ENCODE results near the gene CDC20B. TPM values are rescaled to one million over a fixed set of nuclear protein-coding genes. Genes with fewer than 3 reads are reported as not detected.

CDC20B gene
- total and polyA plus RNA-seq, 2 of the 8 experiments (the other 6 are each of a cell fraction or from before 2014, with no cell fraction given) = 0.06 TPM; not detected in 1

- Histone ChIP-seq H3K79me2 (ENCODE audit: control insufficient read depth in 1 of 2, insufficient read depth in 2 of 2, low read length in 2 of 2) (peaks cover 0 to 19% of the 10 kb centered on the region in 2 experiments; a peak in 2 of 4 replicates), H3K4ac (replicated peaks; ENCODE audit: insufficient read length, low read depth, low read length) (no peak overlapping the region), H3K27ac (ENCODE audit: low read depth, low read length) (no peak overlapping the region), H3K36me3 (ENCODE audit: control insufficient read depth in 2 of 4, insufficient read depth in 4 of 4, low read length in 3 of 4) (peaks cover 3 to 43% (median 11%) of the 10 kb centered on the region in 4 experiments; a peak in 7 of 8 replicates), H4K91ac (replicated peaks; ENCODE audit: insufficient read length, low read length) (no peak overlapping the region), H3K23ac (ENCODE audit: insufficient read length) (no peak overlapping the region), H3K4me1 (replicated peaks in 1 of 4; ENCODE audit: control insufficient read depth in 3 of 4, insufficient read depth in 4 of 4, low read length in 3 of 4) (no peaks in the 10 kb centered on the region), H2BK120ac (replicated peaks; ENCODE audit: low read depth, low read length) (no peak overlapping the region), H2AFZ (ENCODE audit: low read length) (no peak overlapping the region), H3K14ac (ENCODE audit: insufficient read length) (no peak overlapping the region), H3K4me2 (ENCODE audit: insufficient read depth in 1 of 2, low read depth in 2 of 2, low read length in 2 of 2) (no peak overlapping the region), H4K5ac (ENCODE audit: insufficient read length, low read depth, low read length) (no peak overlapping the region), H2BK5ac (ENCODE audit: low read depth, low read length) (no peak overlapping the region), H3K56ac (replicated peaks; ENCODE audit: insufficient read length, low read depth, low read length) (no peak overlapping the region), H3K23me2 (ENCODE audit: low read depth, low read length) (no peaks in the 10 kb centered on the region), H2BK20ac (ENCODE audit: low read length) (no peak overlapping the region), H2BK12ac (ENCODE audit: low read depth, low read length) (no peak overlapping the region), H2AK5ac (ENCODE audit: low read depth, low read length) (no peak overlapping the region), H4K8ac (ENCODE audit: extremely low read depth, insufficient read depth, low read length) (no peak overlapping the region), H3K9me3 (ENCODE audit: insufficient read depth in 2 of 2, low read depth in 1 of 2, low read length in 1 of 2) (no peaks in the 10 kb centered on the region), H3K18ac (ENCODE audit: extremely low read depth, low read length) (no peak overlapping the region), H3K79me1 (ENCODE audit: low read depth, low read length) (no peaks in the 10 kb centered on the region), H3K27me3 (replicated peaks in 1 of 4; ENCODE audit: control insufficient read depth in 3 of 4, extremely low read depth in 1 of 4, insufficient read depth in 3 of 4, low read length in 3 of 4) (no peaks in the 10 kb centered on the region), H3K4me3 (ENCODE audit: extremely low read depth in 1 of 4, insufficient read depth in 2 of 4, low read depth in 3 of 4, low read length in 4 of 4) (no peak overlapping the region), H4K20me1 (replicated peaks in 1 of 2; ENCODE audit: control insufficient read depth in 1 of 2, insufficient read depth in 2 of 2, low read length in 2 of 2) (no peaks in the 10 kb centered on the region), H2BK15ac (ENCODE audit: low read length) (no peak overlapping the region), H3K9ac (replicated peaks in 1 of 4; ENCODE audit: extremely low read depth in 1 of 4, low read depth in 3 of 4, low read length in 3 of 4) (no peak overlapping the region)
- 87% methylated on average over 4 of the region's 4 CpGs; no CpG with 5 or more reads in 1 of the 2 experiments for WGBS, 2 experiments (ENCODE audit: extremely low coverage in 1 of 2, insufficient coverage in 1 of 2, insufficient read length in 1 of 2, insufficient replicate concordance in 2 of 2, low coverage in 1 of 2, low lambda C conversion rate in 2 of 2, missing lambda C conversion rate in 1 of 2)
- ChIA-PET POLR2A (ENCODE audit: partially characterized antibody) (interaction anchor here (0.6 to 2.3 kb wide), 4 partner anchors 13 to 257 kb away, joined by 3 to 8 read pairs (median 4); no protein-coding TSS in a partner anchor), CTCF (ENCODE audit: partially characterized antibody) (interaction anchor here (0.6 to 2.4 kb wide), 7 partner anchors 10 to 673 kb away, joined by 3 to 7 read pairs (median 3); no protein-coding TSS in a partner anchor)
- FAIRE-seq (no peak), DNase-seq (ENCODE audit: low read depth in 1 of 2, low spot score in 2 of 2) (no peak)
- TF ChIP-seq SRF (IDR thresholded peaks at IDR 0.05; ENCODE audit: low read depth, low read length) = no peak
- TF ChIP-seq ASH2L (IDR thresholded peaks at IDR 0.05; ENCODE audit: low read length) = no peak
- no peak for TF ChIP-seq RBBP5 (IDR thresholded peaks at IDR 0.05; ENCODE audit: borderline replicate concordance, low read depth, low read length)
- TF ChIP-seq BACH1 (IDR thresholded peaks at IDR 0.05; ENCODE audit: low read length) = no peak
- TF ChIP-seq CBX8 (IDR thresholded peaks at IDR 0.05; ENCODE audit: borderline replicate concordance, low read depth, low read length) = no peak
- no peak for TF ChIP-seq MAX (IDR thresholded peaks at IDR 0.05)
These were observed 10.3 kb downstream of the CDC20B start for GRCh38 chr5:55162666-55163065.

All from H1 (cell line).